Measurements from ENCODE around the gene SMIM8. TPM values are rescaled to one million over a fixed set of nuclear protein-coding genes. Genes with fewer than 3 reads are reported as not detected.

SMIM8 gene
- total and polyA plus RNA-seq, 2 of the 4 experiments (the other 2 are of a cell fraction) = 2.7 to 3.6 TPM

DNA sequence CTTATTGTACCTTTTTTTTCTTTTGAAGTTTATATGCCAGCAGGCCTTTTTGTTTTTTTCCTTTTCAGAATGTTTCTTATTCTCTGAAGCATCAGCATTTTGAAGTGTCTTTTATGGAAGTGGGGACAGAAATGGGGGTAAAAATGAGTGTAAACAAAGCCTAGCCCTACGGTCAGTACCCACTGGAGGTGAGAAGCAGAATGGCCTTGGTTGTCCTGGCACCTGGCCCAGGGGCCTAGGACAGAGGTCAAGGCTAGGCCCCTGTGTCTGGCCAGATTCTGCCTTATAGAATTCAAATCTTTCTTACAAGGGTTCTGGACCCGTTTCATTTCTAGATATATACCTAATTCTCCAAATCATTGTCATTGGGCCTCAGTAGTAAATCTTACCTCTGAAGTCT, 18.8 kb downstream of the SMIM8 start:
- H3K36me3 ChIP-seq (ENCODE audit: control insufficient read depth, insufficient read depth, low read length) = no peaks in the 10 kb centered on the region
- no peak overlapping the region for H2BK120ac ChIP-seq (ENCODE audit: low read depth, low read length)
- H2AK5ac ChIP-seq (ENCODE audit: low read depth, low read length) = no peak overlapping the region
- dilution Hi-C loops (cut with HindIII; ENCODE audit: low sequenced_read_pairs, unreplicated experiment) = no loop called here
- no peak overlapping the region for H4K91ac ChIP-seq (ENCODE audit: insufficient read depth, low read depth, low read length)
- no peak overlapping the region for H3K56ac ChIP-seq (ENCODE audit: extremely low read depth, insufficient read depth, low read length)
- ChIA-PET POLR2A (ENCODE audit: unreplicated experiment) (no interaction called here), CTCF (no interaction called here)
- no peak overlapping the region for H2BK5ac ChIP-seq (ENCODE audit: low read depth, low read length, poor library complexity, severe bottlenecking)
- no peak overlapping the region for H4K5ac ChIP-seq (ENCODE audit: low read depth, low read length)
- no peak overlapping the region for H2AK9ac ChIP-seq (replicated peaks; ENCODE audit: low read depth, low read length, poor library complexity)
- no CpG with 5 or more reads among the region's 2 CpGs for whole genome bisulfite sequencing, 2 experiments (ENCODE audit: extremely low coverage in 2 of 2, insufficient read length in 1 of 2)
- no peak overlapping the region for H4K8ac ChIP-seq (ENCODE audit: low read depth in 2 of 2, low read length in 2 of 2)
- no peaks in the 10 kb centered on the region for H3K9me3 ChIP-seq (ENCODE audit: control insufficient read depth, insufficient read depth, low read length)
- H3K14ac ChIP-seq (replicated peaks; ENCODE audit: low read depth, low read length) = no peak overlapping the region
- TF ChIP-seq BHLHE40 (IDR thresholded peaks at IDR 0.05; ENCODE audit: low read depth, low read length) (no peak), MAFK (IDR thresholded peaks at IDR 0.05; ENCODE audit: low read depth, low read length) (no peak), RFX5 (IDR thresholded peaks at IDR 0.05; ENCODE audit: low read depth, low read length) (no peak), SMC3 (IDR thresholded peaks at IDR 0.05; ENCODE audit: low read depth, low read length) (no peak), ELK1 (IDR thresholded peaks at IDR 0.05; ENCODE audit: borderline replicate concordance, low read depth, low read length) (no peak), CEBPB (IDR thresholded peaks at IDR 0.05; ENCODE audit: low read depth, low read length) (no peak), MAZ (IDR thresholded peaks at IDR 0.05; ENCODE audit: borderline replicate concordance, low read depth, low read length) (no peak), RAD21 (IDR thresholded peaks at IDR 0.05; ENCODE audit: low read length) (no peak), MXI1 (IDR thresholded peaks at IDR 0.05; ENCODE audit: borderline replicate concordance, low read depth, low read length) (no peak), POLR2A (IDR thresholded peaks at IDR 0.05; ENCODE audit: low read depth, low read length) (no peak)
- TF ChIP-seq, protein P1, sequence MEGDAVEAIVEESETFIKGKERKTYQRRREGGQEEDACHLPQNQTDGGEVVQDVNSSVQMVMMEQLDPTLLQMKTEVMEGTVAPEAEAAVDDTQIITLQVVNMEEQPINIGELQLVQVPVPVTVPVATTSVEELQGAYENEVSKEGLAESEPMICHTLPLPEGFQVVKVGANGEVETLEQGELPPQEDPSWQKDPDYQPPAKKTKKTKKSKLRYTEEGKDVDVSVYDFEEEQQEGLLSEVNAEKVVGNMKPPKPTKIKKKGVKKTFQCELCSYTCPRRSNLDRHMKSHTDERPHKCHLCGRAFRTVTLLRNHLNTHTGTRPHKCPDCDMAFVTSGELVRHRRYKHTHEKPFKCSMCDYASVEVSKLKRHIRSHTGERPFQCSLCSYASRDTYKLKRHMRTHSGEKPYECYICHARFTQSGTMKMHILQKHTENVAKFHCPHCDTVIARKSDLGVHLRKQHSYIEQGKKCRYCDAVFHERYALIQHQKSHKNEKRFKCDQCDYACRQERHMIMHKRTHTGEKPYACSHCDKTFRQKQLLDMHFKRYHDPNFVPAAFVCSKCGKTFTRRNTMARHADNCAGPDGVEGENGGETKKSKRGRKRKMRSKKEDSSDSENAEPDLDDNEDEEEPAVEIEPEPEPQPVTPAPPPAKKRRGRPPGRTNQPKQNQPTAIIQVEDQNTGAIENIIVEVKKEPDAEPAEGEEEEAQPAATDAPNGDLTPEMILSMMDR (conservative IDR thresholded peaks at IDR 0.05; ENCODE audit: low read depth, low read length) = no peak
- H3K4ac ChIP-seq (ENCODE audit: low read depth, low read length) = no peak overlapping the region
- BruUV-seq (replicated peaks) = no TSS peak
- ATAC-seq (ENCODE audit: low read depth) (no peak), DNase-seq (no peak)
- H3K18ac ChIP-seq (ENCODE audit: low read depth, low read length) = no peak overlapping the region
- H3K79me1 ChIP-seq (ENCODE audit: low read depth in 1 of 2, low read length in 2 of 2) = peaks cover 3 to 9% of the 10 kb centered on the region in 2 experiments; a peak in 2 of 4 replicates
- H3K4me1 ChIP-seq (ENCODE audit: control insufficient read depth, insufficient read depth, low read length) = no peaks in the 10 kb centered on the region
- in situ Hi-C loops (cut with MboI; ENCODE audit: low sequenced_read_pairs) = no loop called here
- H2BK15ac ChIP-seq (ENCODE audit: low read depth, low read length) = no peak overlapping the region
- no peak overlapping the region for H3K4me3 ChIP-seq (ENCODE audit: insufficient read depth, low read depth, low read length)
- H2BK20ac ChIP-seq (ENCODE audit: low read depth, low read length) = no peak overlapping the region
- H3K27ac ChIP-seq (ENCODE audit: insufficient read depth, low read length) = no peak overlapping the region
- no peaks in the 10 kb centered on the region for H3K27me3 ChIP-seq (ENCODE audit: control insufficient read depth, insufficient read depth, low read length)
- no peak overlapping the region for H3K9ac ChIP-seq (ENCODE audit: low read depth, low read length)
- H3K4me2 ChIP-seq (ENCODE audit: low read depth, low read length) = no peak overlapping the region
- intact Hi-C loops (cut with micrococcal nuclease) = no loop called here
- no peak overlapping the region for H3K23ac ChIP-seq (ENCODE audit: low read depth, low read length)
- no peaks in the 10 kb centered on the region for H3K9me1 ChIP-seq (ENCODE audit: insufficient read depth, low read length)
- no peak overlapping the region for H2AFZ ChIP-seq (replicated peaks; ENCODE audit: low read length, poor library complexity)
- no peaks in the 10 kb centered on the region for H4K20me1 ChIP-seq (ENCODE audit: insufficient read depth, low read length)

Data from IMR-90 (cell line).